ENCODE measurements around the gene SHQ1.

Gene SHQ1

GRCh38 chr3:72847751-72848702 lies at the start of gene SHQ1:
TSS of gene SHQ1 (minus strand) at chr3:72848445. CDS start at chr3:72848340, 105 bp downstream.
- DNase-seq (ENCODE audit: extremely low spot score, insufficient read length, low read depth) (peak; percentile 79), FAIRE-seq (peak; percentile 95)

- DNase-seq (ENCODE audit: extremely low spot score, insufficient read length, low read depth), result no peak
- no peak for FAIRE-seq
Measured at GRCh38 chr3:72897758-72898007, 49.4 kb upstream of the SHQ1 start.

GRCh38 chr3:72896996-72897757 lies 48.9 kb upstream of the SHQ1 start:
- DNase-seq (ENCODE audit: extremely low spot score, insufficient read length, low read depth), result no peak

GRCh38 chr3:72894976-72895552 lies 46.8 kb upstream of the SHQ1 start:
- FAIRE-seq (no peak), DNase-seq (ENCODE audit: extremely low spot score, insufficient read length, low read depth) (no peak)

More at GRCh38 chr3:72896996-72897757, 48.9 kb upstream of the SHQ1 start:
- no peak for FAIRE-seq

- no peak for FAIRE-seq
- DNase-seq (ENCODE audit: extremely low spot score, insufficient read length, low read depth), result no peak
Measured at GRCh38 chr3:72892870-72893269, 44.6 kb upstream of the SHQ1 start.

GRCh38 chr3:72892081-72892775 lies 44.0 kb upstream of the SHQ1 start:
- FAIRE-seq (no peak), DNase-seq (ENCODE audit: extremely low spot score, insufficient read length, low read depth) (no peak)

- no peak for DNase-seq (ENCODE audit: extremely low spot score, insufficient read length, low read depth)
- no peak for FAIRE-seq
Measured at GRCh38 chr3:72891053-72891855, 43.0 kb upstream of the SHQ1 start.

GRCh38 chr3:72890166-72890925 lies 42.1 kb upstream of the SHQ1 start:
- FAIRE-seq (no peak), DNase-seq (ENCODE audit: extremely low spot score, insufficient read length, low read depth) (no peak)

GRCh38 chr3:72889310-72890165 lies 41.3 kb upstream of the SHQ1 start:
- DNase-seq (ENCODE audit: extremely low spot score, insufficient read length, low read depth), result no peak
- FAIRE-seq, result no peak

- no peak for DNase-seq (ENCODE audit: extremely low spot score, insufficient read length, low read depth)
- no peak for FAIRE-seq
Measured at GRCh38 chr3:72888546-72889309, 40.5 kb upstream of the SHQ1 start.

- DNase-seq (ENCODE audit: extremely low spot score, insufficient read length, low read depth) (no peak), FAIRE-seq (no peak)
Measured at GRCh38 chr3:72887705-72888545, 39.7 kb upstream of the SHQ1 start, which contains the start of gene GXYLT2. TSS of gene GXYLT2 (plus strand) at chr3:72888046. CDS start at chr3:72888234, 188 bp downstream.

- DNase-seq (ENCODE audit: extremely low spot score, insufficient read length, low read depth) (no peak), FAIRE-seq (no peak)
Measured at GRCh38 chr3:72887343-72887704, 39.1 kb upstream of the SHQ1 start.

GRCh38 chr3:72872183-72872582 lies 23.9 kb upstream of the SHQ1 start:
- FAIRE-seq, result no peak
- DNase-seq (ENCODE audit: extremely low spot score, insufficient read length, low read depth), result no peak

GRCh38 chr3:72862314-72863090 lies 14.3 kb upstream of the SHQ1 start:
- DNase-seq (ENCODE audit: extremely low spot score, insufficient read length, low read depth), result no peak
- FAIRE-seq, result no peak

- FAIRE-seq, result no peak
- no peak for DNase-seq (ENCODE audit: extremely low spot score, insufficient read length, low read depth)
Measured at GRCh38 chr3:72860846-72861245, 12.6 kb upstream of the SHQ1 start.

- FAIRE-seq (no peak), DNase-seq (ENCODE audit: extremely low spot score, insufficient read length, low read depth) (no peak)
Measured at GRCh38 chr3:72860053-72860452, 11.8 kb upstream of the SHQ1 start.

Measured in GM18507 (cell line).